Measurements from ENCODE around the gene FAM47E. TPM values are rescaled to one million over a fixed set of nuclear protein-coding genes. Genes with fewer than 3 reads are reported as not detected.
A peak's percentile ranks its signal among the peaks of the same experiment; 100 is the strongest.

Gene FAM47E
- total RNA-seq, 2 donors from 2014 or later = 12.3 to 15.1 TPM

GRCh38 chr4:76301068-76301774 is 49.7 kb downstream of the FAM47E start:
- Histone ChIP-seq H3K27ac (peak overlapping the region; percentile 6 to 47), H3K27me3 (replicated peaks; ENCODE audit: insufficient read depth) (no peaks in the 10 kb centered on the region), H3K4me1 (replicated peaks) (no peaks in the 10 kb centered on the region), H3K36me3 (no peaks in the 10 kb centered on the region), H3K9me3 (no peaks in the 10 kb centered on the region), H3K4me3 (no peak overlapping the region)
- DNase-seq (ENCODE audit: low spot score) = peak; percentile 46
- TF ChIP-seq POLR2AphosphoS5 (IDR thresholded peaks at IDR 0.05) = peak; percentile 72
- TF ChIP-seq POLR2A (IDR thresholded peaks at IDR 0.05) = peak; percentile 44
- TF ChIP-seq CTCF (IDR thresholded peaks at IDR 0.05) = no peak
- 62% methylated on average over 4 of the region's 4 CpGs for WGBS
- intact Hi-C loops (cut with DNase I) = no loop called here

- intact Hi-C loops (cut with DNase I) = no loop called here
- DNase-seq (ENCODE audit: low spot score) = no peak
- no peaks in the 10 kb centered on the region for H3K4me1 ChIP-seq (replicated peaks)
- WGBS = 31% methylated on average over 1 of the region's 1 CpG
- no peaks in the 10 kb centered on the region for H3K9me3 ChIP-seq
- H3K27me3 ChIP-seq (replicated peaks; ENCODE audit: insufficient read depth) = no peaks in the 10 kb centered on the region
- H3K4me3 ChIP-seq = no peak overlapping the region
- TF ChIP-seq CTCF (IDR thresholded peaks at IDR 0.05) = no peak
- TF ChIP-seq POLR2AphosphoS5 (IDR thresholded peaks at IDR 0.05) = no peak
- no peak for TF ChIP-seq POLR2A (IDR thresholded peaks at IDR 0.05)
- peak overlapping the region; percentile 6 to 47 for H3K27ac ChIP-seq
- H3K36me3 ChIP-seq = no peaks in the 10 kb centered on the region
Observed at GRCh38 chr4:76301775-76302162, 50.2 kb downstream of the FAM47E start.

GRCh38 chr4:76302826-76303438 is 51.4 kb downstream of the FAM47E start:
- peaks cover 5% of the 10 kb centered on the region for H3K4me1 ChIP-seq (replicated peaks)
- H3K27ac ChIP-seq = no peak overlapping the region
- intact Hi-C loops (cut with DNase I) = no loop called here
- TF ChIP-seq CTCF (IDR thresholded peaks at IDR 0.05) = no peak
- no peak for TF ChIP-seq POLR2A (IDR thresholded peaks at IDR 0.05)
- TF ChIP-seq POLR2AphosphoS5 (IDR thresholded peaks at IDR 0.05) = no peak
- H3K36me3 ChIP-seq = no peaks in the 10 kb centered on the region
- H3K27me3 ChIP-seq (replicated peaks; ENCODE audit: insufficient read depth) = no peaks in the 10 kb centered on the region
- WGBS = 75% methylated on average over 3 of the region's 3 CpGs
- H3K9me3 ChIP-seq = no peaks in the 10 kb centered on the region
- DNase-seq (ENCODE audit: low spot score) = no peak
- no peak overlapping the region for H3K4me3 ChIP-seq

GRCh38 chr4:76305033-76305687 is 53.6 kb downstream of the FAM47E start:
- Histone ChIP-seq H3K27ac (peak overlapping the region in 1 of 2 donors; percentile 90), H3K36me3 (no peaks in the 10 kb centered on the region), H3K27me3 (replicated peaks; ENCODE audit: insufficient read depth) (no peaks in the 10 kb centered on the region), H3K4me1 (replicated peaks) (peaks cover 5% of the 10 kb centered on the region), H3K4me3 (peak overlapping the region in 1 of 2 donors; percentile 73), H3K9me3 (no peaks in the 10 kb centered on the region)
- TF ChIP-seq CTCF (IDR thresholded peaks at IDR 0.05) = no peak
- no peak for TF ChIP-seq POLR2A (IDR thresholded peaks at IDR 0.05)
- no peak for TF ChIP-seq POLR2AphosphoS5 (IDR thresholded peaks at IDR 0.05)
- intact Hi-C loops (cut with DNase I) = loop anchor here (5.0 kb wide), 2 partner anchors 108 to 187 kb away; no protein-coding TSS in a partner anchor
- WGBS = 92% methylated on average over 7 of the region's 7 CpGs
- no peak for DNase-seq (ENCODE audit: low spot score)

Data from prostate gland (tissue), 2 donors.